ENCODE data around the gene MARF1.
"Not testable (repeated sequence)": the region's sequence is repeated elsewhere in the genome, so short reads cannot be mapped to it uniquely, and the experiment has no call there.

The MARF1 gene

DNA sequence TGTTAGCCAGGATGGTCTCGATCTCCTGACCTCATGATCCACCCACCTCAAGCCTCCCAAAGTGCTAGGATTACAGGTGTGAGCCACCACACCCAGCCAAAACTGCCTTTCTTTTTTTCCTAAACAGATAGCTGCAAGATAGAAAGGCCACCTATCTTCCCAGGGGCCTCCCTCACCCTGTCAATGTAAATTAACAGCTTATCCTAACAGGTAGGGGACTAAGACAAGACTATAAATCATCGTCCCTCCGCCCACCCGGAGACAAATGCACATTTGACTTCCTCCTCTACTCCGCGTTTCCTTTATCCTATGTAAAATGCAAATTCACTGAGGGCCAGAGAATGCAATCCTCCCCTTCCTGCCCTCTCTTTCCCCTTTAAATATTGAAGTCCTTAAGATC is 71.4 kb downstream of the MARF1 start:
- no peak for DNase-seq

DNA sequence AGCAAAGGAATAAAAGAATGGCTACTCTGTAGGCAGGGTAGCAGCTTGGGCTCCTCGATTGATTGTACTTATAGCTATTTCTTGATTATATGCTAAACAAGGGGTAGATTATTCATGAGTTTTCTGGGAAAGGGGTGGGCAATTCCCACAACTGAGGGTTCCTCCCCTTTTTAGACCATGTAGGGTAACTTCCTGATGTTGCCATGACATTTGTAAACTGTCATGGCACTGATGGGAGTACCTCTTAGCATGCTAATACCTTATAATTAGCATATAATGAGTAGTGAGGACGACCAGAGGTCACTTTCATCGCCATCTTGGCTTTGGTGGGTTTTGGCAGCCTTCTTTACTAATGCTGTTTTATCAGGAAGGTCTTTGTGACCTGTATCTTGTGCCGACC is 72.3 kb downstream of the MARF1 start:
- DNase-seq, result not testable (repeated sequence)

DNA sequence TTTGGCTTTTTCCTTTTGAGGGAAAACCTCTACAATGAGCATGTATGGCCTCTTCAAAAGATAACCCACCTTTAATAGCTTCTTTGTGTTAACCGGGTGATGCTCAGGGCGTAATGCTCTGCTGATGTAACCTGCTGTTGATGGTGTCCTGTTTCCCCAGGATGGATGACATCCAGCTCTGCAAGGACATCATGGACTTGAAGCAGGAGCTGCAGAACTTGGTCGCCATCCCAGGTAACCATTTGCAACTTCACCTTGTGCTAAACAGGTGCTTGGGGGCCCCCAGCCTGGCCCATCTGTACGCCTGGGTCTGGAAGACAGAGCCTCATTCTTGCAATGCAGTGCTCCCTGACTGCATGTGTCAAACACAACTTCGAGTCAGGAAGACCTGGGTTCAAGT is 75.1 kb downstream of the MARF1 start:
- no peak for DNase-seq

DNA sequence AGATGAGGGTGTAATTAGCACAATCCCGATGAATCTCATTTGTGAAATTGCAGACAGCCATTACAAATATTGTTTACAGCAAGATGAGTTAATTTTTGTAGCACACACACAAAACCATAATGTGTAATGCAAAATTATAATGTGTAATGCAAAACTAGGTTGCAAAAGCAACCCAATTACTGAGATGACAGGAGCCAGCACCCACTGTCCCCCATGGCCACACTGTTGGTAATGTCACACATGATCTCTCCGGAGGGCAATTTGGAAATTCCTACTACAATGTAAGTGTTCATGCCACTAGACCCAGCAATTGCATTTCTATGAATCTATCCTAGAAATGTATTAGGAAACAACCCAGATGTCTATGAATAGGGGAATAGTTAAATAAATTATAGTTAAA is 76.9 kb downstream of the MARF1 start:
- DNase-seq, result no peak

DNA sequence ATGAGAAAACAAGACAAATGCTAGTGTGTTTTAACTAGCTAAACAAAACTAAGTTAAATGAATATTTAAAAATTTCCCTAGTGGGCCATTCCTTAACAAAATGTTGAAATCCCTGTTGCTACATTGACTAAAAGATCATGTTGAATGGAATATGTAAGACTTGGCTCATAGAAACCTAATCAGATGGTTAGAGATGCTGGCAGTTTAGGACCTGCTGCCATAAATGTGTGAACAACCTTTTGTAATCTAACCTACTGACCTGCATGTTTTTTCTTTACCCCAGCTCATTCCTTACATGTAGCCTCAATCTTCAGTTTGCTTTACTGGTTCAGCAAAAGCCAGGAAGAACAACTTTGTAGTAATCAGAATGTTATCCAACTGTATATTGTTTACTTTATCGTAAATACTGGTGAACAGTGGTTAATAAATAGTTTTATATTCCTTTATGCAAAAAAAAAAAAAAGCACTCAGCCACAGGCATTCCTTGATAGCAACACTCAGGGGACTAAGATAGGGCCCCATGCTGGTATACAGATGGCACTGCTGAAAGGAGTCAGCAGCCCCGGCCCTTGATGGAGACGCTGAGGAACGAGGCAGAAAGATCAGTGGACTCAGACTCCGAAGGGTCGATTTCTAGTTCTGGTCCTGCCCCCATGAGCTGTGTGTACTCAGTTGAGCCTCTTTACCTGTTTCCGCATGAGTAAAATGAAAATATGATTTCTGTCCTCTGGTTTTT is 78.2 kb downstream of the MARF1 start:
- DNase-seq, result no peak

DNA sequence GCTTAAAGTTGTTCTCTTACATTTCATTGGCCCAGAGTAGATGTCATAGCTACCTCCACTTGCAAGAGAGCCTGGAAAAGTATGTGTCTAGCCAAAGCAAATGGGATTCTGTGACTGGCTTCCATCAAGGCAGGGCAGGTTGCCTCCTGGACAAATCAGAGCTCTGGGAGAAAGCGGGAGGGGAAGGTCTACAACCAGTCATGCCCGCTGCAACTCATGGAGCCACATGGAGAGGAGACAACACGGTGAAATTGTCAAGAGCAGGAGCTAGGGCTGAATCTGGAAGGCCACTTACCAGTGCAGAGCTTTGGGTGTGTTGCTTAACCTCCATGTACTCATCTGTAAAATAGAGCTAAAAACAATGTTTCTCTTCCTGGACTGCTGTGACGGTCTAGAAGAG is 83.8 kb downstream of the MARF1 start:
- DNase-seq, result no peak

DNA sequence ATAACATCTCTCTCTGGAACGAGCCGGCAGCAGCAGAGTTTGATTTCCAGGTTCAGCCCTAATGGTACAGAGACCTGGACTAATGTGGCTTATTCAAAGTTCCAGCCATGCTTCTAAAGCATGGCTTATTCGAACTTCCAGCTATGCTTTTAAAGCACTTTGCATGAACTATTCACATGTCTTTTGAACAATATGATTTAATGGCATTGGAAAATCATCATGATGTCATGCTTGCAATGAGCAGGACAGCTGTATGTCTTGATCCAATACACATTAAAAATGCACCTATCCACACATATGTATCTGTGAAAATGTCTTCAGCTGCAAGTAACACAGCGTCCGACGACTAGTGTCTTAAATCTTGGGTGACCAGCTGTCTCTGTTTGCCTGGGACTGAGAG is 85.7 kb downstream of the MARF1 start:
- DNase-seq, result no peak

DNA sequence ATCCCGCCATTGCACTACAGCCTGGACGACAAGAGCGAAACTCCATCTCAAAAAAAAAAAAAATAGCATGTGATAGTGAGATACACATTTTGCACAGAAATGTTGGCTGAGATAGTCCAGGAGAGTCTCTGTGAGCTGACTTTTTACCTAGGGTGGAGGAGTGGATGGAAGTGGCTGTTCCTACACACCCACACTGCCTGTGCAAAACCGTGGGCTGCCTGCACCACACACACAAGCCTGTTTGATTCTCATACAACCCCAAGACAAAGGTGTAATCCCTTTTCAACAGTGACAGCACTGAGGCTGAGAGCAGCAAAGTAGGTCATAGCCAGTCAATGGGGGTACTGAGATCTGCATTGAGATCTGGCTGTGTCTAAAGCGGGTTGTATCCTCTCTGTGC is 86.8 kb downstream of the MARF1 start:
- no peak for DNase-seq

DNA sequence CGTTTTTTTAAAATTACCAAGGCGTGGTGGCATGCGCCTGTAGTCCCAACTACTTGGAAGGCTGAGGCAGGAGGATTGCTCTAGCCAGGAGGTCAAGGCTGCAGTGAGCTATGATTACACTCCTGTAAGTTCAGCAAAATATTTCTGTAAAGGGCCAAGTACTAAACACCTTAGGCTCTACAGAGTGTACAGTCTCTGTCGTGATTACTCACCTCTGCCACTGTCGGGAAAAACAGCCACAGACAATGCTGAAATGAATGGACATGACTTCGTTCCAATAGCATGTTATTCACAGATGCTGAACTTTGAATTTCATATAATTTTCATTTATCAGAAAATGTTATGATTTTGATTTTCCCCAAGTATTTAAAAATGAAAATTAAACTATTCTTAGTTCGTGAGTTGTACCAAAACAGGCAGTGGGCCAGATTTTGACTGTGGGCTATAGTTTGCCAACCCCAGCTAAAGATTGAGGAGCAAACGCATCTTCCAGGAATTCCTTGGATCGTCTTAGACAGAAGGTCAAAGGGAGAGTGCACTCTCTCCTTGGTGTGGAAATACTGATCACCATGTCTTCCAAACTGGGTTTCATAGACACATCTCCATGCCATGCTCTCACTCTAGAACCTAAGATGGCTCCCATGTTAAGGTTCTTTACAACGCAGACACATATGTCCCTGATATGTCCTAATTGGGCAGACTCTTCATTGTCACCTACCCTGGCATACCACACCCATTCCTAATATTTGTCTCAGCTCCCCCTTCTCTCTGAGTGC is 89.5 kb downstream of the MARF1 start:
- DNase-seq, result no peak

DNA sequence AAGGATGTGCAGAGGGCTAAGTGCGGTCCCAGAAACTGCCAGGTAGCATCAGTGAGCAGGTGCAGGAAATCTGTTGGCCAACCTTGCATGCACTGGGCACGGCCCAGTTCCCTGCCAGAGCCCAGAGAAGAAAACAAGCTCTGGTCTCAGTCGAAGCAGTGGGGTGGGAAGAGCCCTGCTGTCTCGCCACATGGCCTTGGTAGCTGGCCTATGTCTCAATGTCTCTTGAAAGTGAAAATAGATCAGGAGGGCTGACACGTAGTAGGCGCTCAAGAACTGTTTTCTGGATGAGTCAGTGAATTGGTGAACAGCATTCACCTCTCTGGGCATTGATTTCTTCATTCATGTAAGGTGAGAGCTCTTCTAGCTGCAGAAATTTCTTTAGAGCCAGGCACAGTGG is 90.4 kb downstream of the MARF1 start:
- DNase-seq, result no peak

DNA sequence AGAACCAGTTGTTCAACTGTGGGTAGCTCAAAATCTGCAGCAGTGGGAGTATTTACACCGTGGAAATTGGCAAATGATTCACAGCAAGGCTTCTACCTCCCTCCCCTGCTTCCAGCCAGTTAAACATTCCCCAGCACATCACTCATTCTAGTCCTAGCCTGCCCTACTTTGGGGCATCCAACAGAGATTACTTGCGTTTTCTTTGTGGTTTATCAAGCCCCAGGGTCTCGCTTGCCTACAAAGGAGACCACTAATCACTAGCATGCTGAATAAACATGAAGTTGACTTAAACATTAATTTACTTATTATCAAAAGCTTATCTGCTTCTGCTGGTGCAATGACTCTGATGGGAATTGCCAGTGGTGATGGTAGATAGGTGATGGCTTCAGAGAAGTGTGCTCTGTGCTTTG is 94.5 kb downstream of the MARF1 start:
- no peak for DNase-seq

DNA sequence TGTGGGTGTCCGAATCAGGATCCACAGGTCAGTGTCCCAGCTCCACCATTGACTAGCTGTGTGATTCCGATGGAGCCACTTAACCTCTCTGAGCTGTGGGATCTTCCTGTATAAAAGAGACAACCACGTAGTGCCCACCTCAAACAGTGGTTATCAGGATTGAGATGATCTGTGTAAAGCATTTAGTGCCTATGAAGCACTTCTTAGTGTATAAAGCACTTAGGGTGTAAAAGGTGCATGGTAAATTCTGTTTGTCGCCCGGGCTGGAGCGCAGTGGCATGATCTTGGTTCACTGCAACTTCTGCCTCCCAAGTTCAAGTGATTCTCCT is 95.2 kb downstream of the MARF1 start:
- DNase-seq, result no peak

DNA sequence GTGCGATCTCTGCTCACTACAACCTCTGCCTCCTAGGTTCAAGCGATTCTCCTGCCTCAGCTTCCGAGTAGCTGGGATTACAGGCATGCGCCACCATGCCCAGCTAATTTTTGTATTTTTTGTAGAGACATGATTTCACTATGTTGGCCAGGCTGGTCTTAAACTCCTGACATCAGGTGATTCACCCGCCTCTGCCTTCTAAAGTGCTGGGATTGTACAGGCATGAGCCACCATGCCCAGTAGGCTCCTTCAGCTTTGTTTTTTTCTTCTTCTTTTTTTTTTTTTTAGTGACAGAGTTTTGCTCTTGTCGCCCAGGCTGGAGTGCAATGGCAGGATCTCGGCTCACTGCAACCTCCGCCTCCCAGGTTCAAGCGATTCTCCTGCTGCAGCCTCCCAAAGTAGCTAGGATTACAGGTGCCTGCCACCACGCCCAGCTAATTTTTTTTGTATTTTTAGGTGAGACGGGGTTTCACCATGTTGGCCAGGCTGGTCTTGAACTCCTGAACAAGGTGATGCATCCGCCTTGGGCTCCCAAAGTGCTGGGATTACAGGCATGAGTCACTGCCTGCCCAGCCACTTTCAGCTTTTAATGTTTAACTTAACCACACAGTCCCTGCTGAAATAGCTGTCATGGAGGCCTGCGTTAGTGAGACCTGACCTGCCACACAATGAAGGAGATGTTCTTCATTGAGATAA is 95.7 kb downstream of the MARF1 start:
- DNase-seq, result not testable (repeated sequence)

DNA sequence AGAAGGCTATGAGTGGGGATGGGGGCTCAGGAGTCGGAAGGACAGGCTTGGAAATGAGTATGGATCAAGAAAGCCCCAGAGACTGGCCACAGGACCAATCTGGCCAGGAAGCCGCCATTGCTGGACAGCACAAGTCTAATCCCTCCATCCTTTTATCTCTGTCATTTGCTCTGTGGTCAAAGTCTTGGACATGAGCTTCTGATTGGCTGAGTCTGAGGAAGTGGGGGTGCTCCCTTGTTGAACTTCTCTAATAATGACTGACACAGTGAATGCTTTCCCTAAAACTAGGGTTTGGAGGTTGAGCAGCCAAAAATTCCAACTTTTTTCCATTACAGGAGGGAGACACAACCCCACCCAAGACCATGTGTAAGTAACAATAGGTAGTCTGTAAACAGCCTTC is 97.4 kb downstream of the MARF1 start:
- DNase-seq, result no peak

DNA sequence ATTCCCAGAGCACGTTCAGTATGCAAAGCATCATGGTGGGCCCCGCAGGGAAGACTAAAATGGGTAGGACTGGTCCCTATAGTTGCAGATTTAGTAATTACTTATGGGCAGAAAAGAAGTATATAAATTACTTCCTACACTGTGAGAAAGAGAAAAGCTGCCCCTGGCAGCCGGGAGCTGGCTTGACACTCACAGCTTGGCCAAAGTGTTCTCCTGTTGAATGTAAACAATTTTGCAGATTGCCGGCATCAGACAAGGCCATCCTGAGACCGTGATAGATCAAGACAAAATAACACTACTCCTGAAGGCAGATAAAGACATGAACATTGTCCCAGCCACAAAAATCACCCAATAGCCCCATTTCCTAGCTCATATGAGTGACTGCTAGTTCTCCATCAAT is 98.5 kb downstream of the MARF1 start:
- DNase-seq, result no peak

Data from CD4-positive, alpha-beta T cell treated with Interleukin-4 for 1 hour (primary cell).